Endothelial cell of umbilical vein (primary cell): ENCODE data around the gene THBS1. TPM values are rescaled to one million over a fixed set of nuclear protein-coding genes. Genes with fewer than 3 reads are reported as not detected.
A peak's percentile ranks its signal among the peaks of the same experiment; 100 is the strongest.

Source experiments
- BruUV-seq: library from RNA; stranded (reverse); fragments of 400-500 nt; replicated peaks from 2 replicates; lab custom pipeline; 2021; lab: Mats Ljungman, UMichigan
- CTCF ChIA-PET: fragments of 300-600, 350-600 bp; sonication (Branson Sonifier 250); formaldehyde crosslinking; loops from one replicate; lab custom pipeline; 2021; ENCODE audit warnings: antibody characterized with exemption, inconsistent platforms; lab: Charles Lee
- POLR2A ChIA-PET: fragments of 300-600, 350-600 bp; sonication (Branson Sonifier 250); formaldehyde crosslinking; loops from one replicate; lab custom pipeline; 2021; ENCODE audit warnings: antibody characterized with exemption, inconsistent platforms; lab: Charles Lee
- DNase-seq: peaks from one replicate; pipeline ENCODE4 v3.0.0-alpha.2; 2011; ENCODE audit warnings: low read depth, low spot score
- FAIRE-seq: peaks from 2 replicates; lab custom pipeline; 2011; peaks lifted over from hg19 to GRCh38; lab: Jason Lieb, UNC
- H2AFZ ChIP-seq: 2 replicates; pipeline ENCODE4 v1.6.0; 2012; ENCODE audit warnings: low read depth, low read length, control low read depth, inconsistent platforms
- H3K27ac ChIP-seq: 2 replicates; pipeline ENCODE4 v1.5.1; 2011; ENCODE audit warnings: low read depth, mild to moderate bottlenecking, control low read depth, low read length, moderate library complexity; ENCODE audit not compliant: insufficient read depth
- H3K27me3 ChIP-seq, 2 experiments: 2 replicates each; pipeline versions ENCODE4 v1.6.0 to v1.6.1; 2011; ENCODE audit warnings: low read length in 2 of 2, mixed read lengths in 1 of 2; ENCODE audit not compliant: control insufficient read depth in 2 of 2, insufficient read depth in 2 of 2
- H3K36me3 ChIP-seq, 2 experiments: 2 replicates in 1 of 2; 3 replicates in 1 of 2; pipeline ENCODE4 v1.5.1; 2011; ENCODE audit warnings: low read length in 2 of 2, mild to moderate bottlenecking in 1 of 2, moderate library complexity in 1 of 2; ENCODE audit not compliant: control insufficient read depth in 2 of 2, insufficient read depth in 2 of 2; ENCODE audit errors: extremely low read depth in 1 of 2
- H3K4me1 ChIP-seq: 3 replicates; pipeline ENCODE4 v1.5.1; 2011; ENCODE audit warnings: mild to moderate bottlenecking, low read length; ENCODE audit not compliant: control insufficient read depth, insufficient read depth; ENCODE audit errors: extremely low read depth
- H3K4me2 ChIP-seq: 2 replicates; pipeline ENCODE4 v1.6.1; 2011; ENCODE audit warnings: low read length, control low read depth, mixed read lengths; ENCODE audit not compliant: insufficient read depth
- H3K4me3 ChIP-seq, 3 experiments: fragments of 200-600 bp in 1 of 3; sonication (generic), shearing (Covaris generic) in 1 of 3; replicated peaks in 1 of 3; 2 replicates each; pipeline ENCODE4 v1.5.1; 2011 to 2016; ENCODE audit warnings: control low read depth in 3 of 3, low read length in 3 of 3, mild to moderate bottlenecking in 2 of 3, inconsistent platforms in 1 of 3, low read depth in 1 of 3, moderate library complexity in 1 of 3; ENCODE audit not compliant: insufficient read depth in 1 of 3
- H3K79me2 ChIP-seq: 2 replicates; pipeline ENCODE4 v1.6.0; 2012; ENCODE audit warnings: low read length, inconsistent platforms; ENCODE audit not compliant: control insufficient read depth, insufficient read depth
- H3K9ac ChIP-seq: replicated peaks from 2 replicates; pipeline ENCODE3; 2011; ENCODE audit warnings: low read length, control low read depth; ENCODE audit not compliant: insufficient read depth; ENCODE audit errors: extremely low read depth
- H3K9me1 ChIP-seq: replicated peaks from 3 replicates; pipeline ENCODE4 v1.6.0; 2011; ENCODE audit warnings: mild to moderate bottlenecking, low read length; ENCODE audit not compliant: control insufficient read depth, insufficient read depth; ENCODE audit errors: extremely low read depth
- H3K9me3 ChIP-seq: replicated peaks from 2 replicates; pipeline ENCODE4 v1.5.1; 2012; ENCODE audit warnings: low read length, inconsistent platforms; ENCODE audit not compliant: control insufficient read depth, insufficient read depth
- H4K20me1 ChIP-seq: replicated peaks from 2 replicates; pipeline ENCODE3; 2011; ENCODE audit warnings: mild to moderate bottlenecking, low read length; ENCODE audit not compliant: control insufficient read depth, insufficient read depth; ENCODE audit errors: extremely low read depth
- CTCF ChIP-seq, 2 donors: IDR thresholded peaks; 1 replicate in 1 of 2; 2 replicates in 1 of 2; pipeline ENCODE4 v1.5.1; 2011; ENCODE audit warnings: low read length in 2 of 2, mild to moderate bottlenecking in 2 of 2, moderate library complexity in 2 of 2, control low read depth in 1 of 2, inconsistent platforms in 1 of 2, low read depth in 1 of 2; ENCODE audit not compliant: insufficient read depth in 1 of 2; ENCODE audit errors: extremely low read depth in 1 of 2
- EZH2 ChIP-seq: IDR thresholded peaks from 2 replicates; pipeline ENCODE4 v1.6.1; 2012; ENCODE audit warnings: borderline replicate concordance, low read depth, mild to moderate bottlenecking, moderate library complexity, low read length, inconsistent platforms; ENCODE audit not compliant: severe bottlenecking
- FOS ChIP-seq: IDR thresholded peaks from 2 replicates; pipeline ENCODE4 v1.6.1; 2011; ENCODE audit warnings: mild to moderate bottlenecking, low read length, moderate library complexity, borderline replicate concordance; ENCODE audit not compliant: insufficient read depth
- GATA2 ChIP-seq: IDR thresholded peaks from 2 replicates; pipeline ENCODE4 v1.7.0; 2011; ENCODE audit warnings: low read depth, mild to moderate bottlenecking, moderate library complexity, mixed read lengths, low read length; ENCODE audit not compliant: insufficient read length, insufficient read depth
- JUN ChIP-seq: IDR thresholded peaks from 2 replicates; pipeline ENCODE4 v1.6.1; 2011; ENCODE audit warnings: borderline replicate concordance, low read depth; ENCODE audit not compliant: insufficient read length, insufficient read depth
- MYC ChIP-seq: IDR thresholded peaks from one replicate; pipeline ENCODE4 v1.6.1; 2011; ENCODE audit warnings: mild to moderate bottlenecking, low read depth, low read length
- POLR2A ChIP-seq: IDR thresholded peaks from 2 replicates; pipeline ENCODE4 v1.6.1; 2012; ENCODE audit warnings: low read depth, mild to moderate bottlenecking, control low read depth, low read length
- POLR2AphosphoS5 ChIP-seq: IDR thresholded peaks from 2 replicates; pipeline ENCODE4 v1.6.1; 2012; ENCODE audit warnings: low read depth, mild to moderate bottlenecking, control low read depth, low read length, moderate library complexity; ENCODE audit not compliant: insufficient read depth
- dilution Hi-C: fragments of 300-500 bp; cut with MboI; formaldehyde crosslinking; loops from one replicate; pipeline ENCODE4 v1.15.0; 2019; ENCODE audit warnings: low sequenced_read_pairs; ENCODE audit not compliant: extremely low pct_ligation_motif_present
- intact Hi-C: fragments of 100-400 bp; cut with micrococcal nuclease; formaldehyde crosslinking; loops from one replicate; pipeline ENCODE4 v1.10.0; 2022
- polyA plus RNA-seq, 4 experiments: library from polyadenylated mRNA; depleted of rRNA in 3 of 4; stranded (reverse) in 3 of 4; unstranded in 1 of 4; fragments of >200 nt; gene quantifications; 2 replicates each; pipeline versions ENCODE4 v1.2.1 to v1.2.3, GENCODE V29; 2011 to 2012; ENCODE audit warnings: missing spikeins in 1 of 4
- total RNA-seq: library from RNA; stranded (reverse); gene quantifications from 2 replicates; pipeline ENCODE4 v1.2.3, GENCODE V29; 2021

THBS1 gene
- total and polyA plus RNA-seq, 2 donors (not counting 3 experiments of a cell fraction or from before 2014, with no cell fraction given) = 6,293 to 8,883 TPM

GRCh38 chr15:39625856-39626255 lies 45.0 kb downstream of the THBS1 start:
- no peak for TF ChIP-seq CTCF (IDR thresholded peaks at IDR 0.05; ENCODE audit: extremely low read depth in 1 of 2, insufficient read depth in 1 of 2, low read depth in 1 of 2, low read length in 2 of 2)
- no peak for TF ChIP-seq POLR2AphosphoS5
- TF ChIP-seq EZH2 = no peak
- TF ChIP-seq POLR2A = no peak
- no peak for TF ChIP-seq MYC
- TF ChIP-seq JUN = peak; percentile 62
- TF ChIP-seq FOS = peak; percentile 67
- TF ChIP-seq GATA2 = no peak
- H3K9ac ChIP-seq = no peak overlapping the region
- FAIRE-seq = peak; percentile 63
- H3K9me1 ChIP-seq = no peaks in the 10 kb centered on the region
- H2AFZ ChIP-seq = no peak overlapping the region
- no peaks in the 10 kb centered on the region for H3K9me3 ChIP-seq
- H3K79me2 ChIP-seq = no peaks in the 10 kb centered on the region
- peak; percentile 54 for DNase-seq
- BruUV-seq = no TSS peak
- ChIA-PET CTCF (interaction anchor here (1.0 to 6.1 kb wide), 10 partner anchors 11 to 131 kb away, joined by 3 to 49 read pairs (median 4); no protein-coding TSS in a partner anchor), POLR2A (interaction anchor here (0.6 to 1.3 kb wide), 2 partner anchors 45 to 443 kb away, joined by 4 read pairs; partner anchors contain the start of gene THBS1)
- dilution Hi-C loops = no loop called here
- H3K4me2 ChIP-seq = peak overlapping the region; percentile 6
- no peak overlapping the region for H3K4me3 ChIP-seq
- H4K20me1 ChIP-seq = no peaks in the 10 kb centered on the region
- peaks cover 54% of the 10 kb centered on the region for H3K4me1 ChIP-seq
- intact Hi-C loops = loop anchor here (5.0 to 10.0 kb wide), 3 partner anchors 36 to 299 kb away; partner anchors contain the start of gene GPR176
- no peaks in the 10 kb centered on the region for H3K36me3 ChIP-seq
- no peaks in the 10 kb centered on the region for H3K27me3 ChIP-seq
- H3K27ac ChIP-seq = peak overlapping the region; percentile 87
